ENCODE measurements around the gene PALB2. TPM values are rescaled to one million over a fixed set of nuclear protein-coding genes. Genes with fewer than 3 reads are reported as not detected.
"Not testable (repeated sequence)": the region's sequence is repeated elsewhere in the genome, so short reads cannot be mapped to it uniquely, and the experiment has no call there.

PALB2 gene
- total RNA-seq, 1 experiment from 2014 or later: 33.3 TPM

GRCh38 chr16:23651943-23652468 is 10.9 kb upstream of the PALB2 start:
- no peak for DNase-seq (ENCODE audit: low spot score)
- in situ Hi-C loops (cut with HindIII; ENCODE audit: low sequenced_read_pairs): no loop called here

DNA sequence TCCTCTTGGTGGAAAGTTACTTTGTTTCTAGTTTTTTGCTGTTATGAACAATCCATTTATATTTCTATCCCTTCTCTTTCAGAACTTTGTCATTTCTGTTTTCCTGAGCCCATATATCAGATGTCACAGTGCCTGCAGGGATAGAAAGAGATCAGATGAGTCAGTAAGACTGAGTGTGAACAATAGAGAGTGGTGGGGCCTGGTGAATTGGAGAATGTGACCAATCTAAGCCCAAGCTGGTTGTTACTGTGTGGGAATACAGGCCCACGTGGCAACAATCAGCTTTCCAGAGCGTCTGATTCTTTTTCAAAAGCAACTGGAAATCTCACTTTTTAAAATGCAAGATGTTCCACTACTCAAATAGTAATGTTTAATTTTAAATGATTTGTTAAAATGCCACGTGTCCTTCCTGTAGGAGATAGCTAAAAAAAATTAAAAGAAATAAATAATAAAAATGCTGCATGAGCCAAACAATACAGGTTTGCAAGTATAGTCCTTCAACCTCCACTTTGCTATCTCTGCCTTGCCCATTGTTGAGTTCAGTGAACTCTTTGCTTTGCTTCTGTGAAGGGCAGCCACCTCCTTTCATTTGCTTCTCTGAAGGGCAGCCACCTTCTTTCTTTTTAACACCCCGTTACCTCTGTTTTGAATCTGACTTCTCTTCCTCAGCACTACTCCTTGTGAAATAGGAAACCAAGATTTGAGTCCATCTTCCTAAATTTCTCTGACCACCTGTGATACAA is 9.7 kb upstream of the PALB2 start:
- DNase-seq (ENCODE audit: low spot score): no peak
- in situ Hi-C loops (cut with HindIII; ENCODE audit: low sequenced_read_pairs): no loop called here

DNA sequence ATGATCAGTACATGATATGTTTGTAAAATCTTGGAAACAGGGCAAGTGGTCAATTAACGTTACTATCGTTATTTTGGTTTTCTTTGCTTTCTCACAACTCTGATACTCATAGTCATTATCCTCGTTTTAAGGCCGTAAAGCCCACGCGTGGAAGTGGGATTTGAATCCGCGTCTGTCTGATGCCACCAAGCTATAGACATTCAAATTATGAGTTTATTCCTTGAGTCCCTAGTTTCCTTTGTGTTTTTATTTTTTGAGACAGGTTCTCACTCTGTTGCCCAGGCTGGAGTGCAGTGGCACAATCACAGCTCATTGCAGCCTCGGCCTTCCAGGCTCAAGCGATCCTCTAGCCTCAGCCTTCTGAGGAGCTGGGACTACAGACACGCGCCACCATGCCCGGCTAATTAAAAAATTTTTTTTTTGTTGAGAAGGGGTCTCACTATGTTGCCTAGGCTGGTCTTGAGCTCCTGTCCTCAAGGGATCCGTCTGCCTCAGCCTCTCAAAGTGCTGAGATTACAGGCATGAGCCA is 1.2 kb upstream of the PALB2 start:
- DNase-seq (ENCODE audit: low spot score): no peak
- in situ Hi-C loops (cut with HindIII; ENCODE audit: low sequenced_read_pairs): no loop called here

- in situ Hi-C loops (cut with HindIII; ENCODE audit: low sequenced_read_pairs): no loop called here
- DNase-seq (ENCODE audit: low spot score): no peak
Measured at GRCh38 chr16:23640615-23640930, 537 bp downstream of the PALB2 start.

GRCh38 chr16:23635958-23636357 is 5.2 kb downstream of the PALB2 start:
- in situ Hi-C loops (cut with HindIII; ENCODE audit: low sequenced_read_pairs): no loop called here
- DNase-seq (ENCODE audit: low spot score): no peak

- DNase-seq (ENCODE audit: low spot score): no peak
- in situ Hi-C loops (cut with HindIII; ENCODE audit: low sequenced_read_pairs): no loop called here
Measured at GRCh38 chr16:23634461-23635036, 6.6 kb downstream of the PALB2 start.

- DNase-seq (ENCODE audit: low spot score); in situ Hi-C loops (cut with HindIII; ENCODE audit: low sequenced_read_pairs): not testable (repeated sequence)
Measured at GRCh38 chr16:23631874-23632273, 9.2 kb downstream of the PALB2 start.

- DNase-seq (ENCODE audit: low spot score): no peak
- in situ Hi-C loops (cut with HindIII; ENCODE audit: low sequenced_read_pairs): no loop called here
Measured at GRCh38 chr16:23629516-23629915, 11.6 kb downstream of the PALB2 start.

DNA sequence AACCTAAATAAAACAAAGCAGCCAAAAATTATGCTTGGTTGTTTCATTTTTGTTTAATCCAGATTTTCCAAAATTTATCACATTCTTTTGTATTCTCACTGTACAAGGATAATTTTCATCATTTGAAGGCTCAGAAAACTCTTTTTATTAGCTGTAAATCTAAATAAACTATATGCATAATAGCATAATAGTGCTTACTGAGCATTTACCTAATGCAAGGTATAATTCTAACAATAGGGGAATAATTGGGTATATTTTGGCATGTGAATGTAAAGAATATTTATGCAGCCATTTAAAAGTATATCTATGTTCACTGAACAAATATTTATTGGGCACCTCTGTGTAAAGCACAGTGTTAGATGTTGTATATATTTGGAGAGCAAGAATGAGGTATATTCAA is 17.0 kb downstream of the PALB2 start:
- no peak for DNase-seq (ENCODE audit: low spot score)
- in situ Hi-C loops (cut with HindIII; ENCODE audit: low sequenced_read_pairs): no loop called here

- in situ Hi-C loops (cut with HindIII; ENCODE audit: low sequenced_read_pairs): no loop called here
Measured at GRCh38 chr16:23615805-23616204, 25.3 kb downstream of the PALB2 start.

DNA sequence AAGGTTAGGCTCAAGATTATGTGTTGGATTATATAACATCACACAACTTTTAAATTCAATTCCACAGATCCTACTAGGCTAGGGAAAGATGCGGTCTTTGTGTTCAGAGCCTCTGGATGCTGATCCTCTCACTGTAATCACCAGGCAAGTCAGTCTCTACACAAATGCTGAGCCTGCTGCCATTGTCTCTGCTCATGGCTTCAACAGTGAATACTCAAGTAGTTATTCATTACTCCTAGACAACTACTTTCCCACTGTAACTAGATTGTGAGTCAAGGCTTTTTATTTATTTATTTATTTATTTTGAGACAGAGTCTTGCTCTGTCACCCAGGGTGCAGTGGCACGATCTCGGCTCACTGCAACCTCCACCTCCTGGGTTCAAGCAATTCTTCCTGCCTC is 29.2 kb downstream of the PALB2 start:
- in situ Hi-C loops (cut with HindIII; ENCODE audit: low sequenced_read_pairs): no loop called here
- no peak for DNase-seq (ENCODE audit: low spot score)

More at GRCh38 chr16:23615805-23616204, 25.3 kb downstream of the PALB2 start:
- no peak for DNase-seq (ENCODE audit: low spot score)

- DNase-seq (ENCODE audit: low spot score); in situ Hi-C loops (cut with HindIII; ENCODE audit: low sequenced_read_pairs): not testable (repeated sequence)
Measured at GRCh38 chr16:23610905-23611304, 30.2 kb downstream of the PALB2 start.

DNA sequence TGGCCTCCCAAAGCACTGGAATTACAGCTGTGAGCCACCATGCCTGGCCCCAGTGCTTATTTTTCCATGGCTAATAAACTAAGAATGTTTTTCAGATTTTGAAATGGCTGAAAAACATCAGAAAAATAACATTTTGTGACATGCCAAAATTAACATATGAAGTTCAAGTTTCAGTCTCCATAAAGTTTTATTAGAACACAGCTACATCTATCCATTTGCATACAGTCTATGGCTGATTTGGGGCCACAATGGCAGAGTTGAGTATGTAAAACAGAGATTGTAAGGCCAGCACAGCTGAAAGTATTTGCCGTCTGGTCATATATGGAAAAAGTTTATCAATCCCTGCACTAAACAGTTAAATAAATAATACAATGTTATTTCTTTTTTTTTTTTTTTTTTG is 31.2 kb downstream of the PALB2 start:
- in situ Hi-C loops (cut with HindIII; ENCODE audit: low sequenced_read_pairs): no loop called here
- no peak for DNase-seq (ENCODE audit: low spot score)

DNA sequence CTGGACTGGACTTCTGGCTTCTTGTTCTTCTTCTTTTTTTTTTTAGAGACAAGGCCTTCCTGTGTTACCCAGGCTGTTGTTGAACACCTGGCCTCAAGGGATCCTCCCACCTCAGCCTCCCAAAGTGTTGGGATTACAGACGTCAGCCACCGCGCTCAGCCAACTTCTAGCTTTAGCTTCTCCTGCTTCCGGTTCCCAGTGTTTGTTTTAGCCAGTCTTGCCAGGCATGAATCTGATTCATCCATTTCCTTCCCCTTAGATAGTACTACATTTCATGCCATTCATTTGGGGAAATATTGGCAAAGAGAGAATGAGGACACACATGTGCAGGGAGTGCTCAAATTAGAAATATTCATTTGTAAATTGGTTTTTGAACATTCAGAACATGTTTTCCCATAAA is 32.9 kb downstream of the PALB2 start:
- in situ Hi-C loops (cut with HindIII; ENCODE audit: low sequenced_read_pairs): no loop called here
- DNase-seq (ENCODE audit: low spot score): no peak

- in situ Hi-C loops (cut with HindIII; ENCODE audit: low sequenced_read_pairs): no loop called here
- no peak for DNase-seq (ENCODE audit: low spot score)
Measured at GRCh38 chr16:23607726-23608125, 33.4 kb downstream of the PALB2 start.

- in situ Hi-C loops (cut with HindIII; ENCODE audit: low sequenced_read_pairs): no loop called here
- peak; percentile 40 for DNase-seq (ENCODE audit: low spot score)
Measured at GRCh38 chr16:23597003-23597756, 43.9 kb downstream of the PALB2 start.

- in situ Hi-C loops (cut with HindIII; ENCODE audit: low sequenced_read_pairs): no loop called here
- DNase-seq (ENCODE audit: low spot score): peak; percentile 88
Measured at GRCh38 chr16:23595951-23596720, 45.0 kb downstream of the PALB2 start, which contains the start of gene NDUFAB1. Gene NDUFAB1 (minus strand): TSS chr16:23596316. CDS start chr16:23596290, 26 bp downstream.

- DNase-seq (ENCODE audit: low spot score): peak; percentile 5
- in situ Hi-C loops (cut with HindIII; ENCODE audit: low sequenced_read_pairs): no loop called here
Measured at GRCh38 chr16:23595246-23595950, 45.7 kb downstream of the PALB2 start.

GRCh38 chr16:23594186-23594585 is 46.9 kb downstream of the PALB2 start:
- DNase-seq (ENCODE audit: low spot score): no peak

More at GRCh38 chr16:23594186-23594585, 46.9 kb downstream of the PALB2 start:
- in situ Hi-C loops (cut with HindIII; ENCODE audit: low sequenced_read_pairs): no loop called here
